WTC11 (cell line): ENCODE results near the gene SUB1.

Experiments used
- CBFB ChIP-seq: sonication (generic); formaldehyde crosslinking; IDR thresholded peaks from 2 replicates; pipeline ENCODE4 v1.8.1; 2022; ENCODE audit warnings: mild to moderate bottlenecking, low read depth, missing genetic modification reagents
- CTCF ChIP-seq: fragments of 200-600 bp; IDR thresholded peaks from 2 replicates; pipeline ENCODE4 v1.8.0; 2022; ENCODE audit warnings: antibody characterized with exemption
- IRF1 ChIP-seq: sonication (generic); formaldehyde crosslinking; IDR thresholded peaks from 2 replicates; pipeline ENCODE4 v1.8.0; 2023; ENCODE audit warnings: missing genetic modification reagents
- IRF2 ChIP-seq: sonication (generic); formaldehyde crosslinking; IDR thresholded peaks from 2 replicates; pipeline ENCODE4 v1.8.0; 2022; ENCODE audit warnings: low read depth, missing genetic modification reagents, borderline replicate concordance
- JUN ChIP-seq: sonication (generic); formaldehyde crosslinking; IDR thresholded peaks from 2 replicates; pipeline ENCODE4 v1.8.0; 2023; ENCODE audit warnings: mild to moderate bottlenecking, missing genetic modification reagents
- NR3C1 ChIP-seq: sonication (generic); formaldehyde crosslinking; conservative IDR thresholded peaks from 2 replicates; pipeline ENCODE4 v1.8.1; 2023; ENCODE audit warnings: low read depth, mild to moderate bottlenecking, missing genetic modification reagents
- STAT6 ChIP-seq: sonication (generic); formaldehyde crosslinking; conservative IDR thresholded peaks from 2 replicates; pipeline ENCODE4 v1.8.1; 2023; ENCODE audit warnings: mild to moderate bottlenecking, low read depth, missing genetic modification reagents, moderate library complexity
- USF1 ChIP-seq: sonication (generic); formaldehyde crosslinking; IDR thresholded peaks from 2 replicates; pipeline ENCODE4 v1.8.0; 2022; ENCODE audit warnings: mild to moderate bottlenecking, missing genetic modification reagents
- USF2 ChIP-seq: sonication (generic); formaldehyde crosslinking; IDR thresholded peaks from 2 replicates; pipeline ENCODE4 v1.8.1; 2023; ENCODE audit warnings: mild to moderate bottlenecking, missing genetic modification reagents, moderate library complexity
- ZNF121 ChIP-seq: sonication (generic); formaldehyde crosslinking; IDR thresholded peaks from 2 replicates; pipeline ENCODE4 v1.8.0; 2023; ENCODE audit warnings: missing genetic modification reagents

GRCh38 chr5:32581010-32581785 lies 4.2 kb upstream of the SUB1 start:
- TF ChIP-seq IRF1 (CRISPR knock-in tag) = no peak
- no peak for TF ChIP-seq CTCF
- no peak for TF ChIP-seq JUN (CRISPR knock-in tag)
- TF ChIP-seq USF1 = no peak
- no peak for TF ChIP-seq USF2 (CRISPR knock-in tag)
- no peak for TF ChIP-seq CBFB
- TF ChIP-seq IRF2 (CRISPR knock-in tag) = no peak
- no peak for TF ChIP-seq ZNF121 (CRISPR knock-in tag)
- no peak for TF ChIP-seq STAT6 (CRISPR knock-in tag)
- no peak for TF ChIP-seq NR3C1 (CRISPR knock-in tag)
